Epidermal melanocyte (primary cell): ENCODE measurements around the gene GPR139.

ENCODE experiments used
- DNase-seq: peaks from one replicate; pipeline ENCODE4 v3.0.0; 2011; ENCODE audit warnings: low spot score; ENCODE audit not compliant: insufficient read length

GPR139 gene

DNA sequence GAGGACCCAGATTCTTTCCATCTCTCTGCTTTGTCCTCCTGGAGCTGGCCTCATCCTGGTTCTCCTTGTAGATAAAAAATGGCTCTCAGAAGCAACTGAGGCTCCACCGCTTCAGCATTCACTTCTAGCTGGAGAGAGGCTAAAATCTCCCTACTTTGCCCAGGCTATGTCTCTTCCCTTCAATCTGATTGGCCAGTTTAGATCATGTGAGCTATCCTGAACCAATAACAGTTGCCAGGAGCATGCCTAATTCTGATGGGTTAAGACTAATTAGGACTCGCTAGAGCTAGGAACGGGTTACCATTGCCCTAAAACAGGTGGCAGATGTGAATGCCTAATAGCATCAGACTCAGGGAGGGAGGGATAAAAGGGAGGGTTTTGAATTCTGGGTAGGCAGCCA, 89.6 kb downstream of the GPR139 start:
- DNase-seq = no peak
